Measurements from ENCODE around the gene ETV6.
"Not testable (repeated sequence)": the region's sequence is repeated elsewhere in the genome, so short reads cannot be mapped to it uniquely, and the experiment has no call there.

Gene ETV6

GRCh38 chr12:11663130-11663529 lies 13.7 kb downstream of the ETV6 start:
- H3K4me3 ChIP-seq = no peak overlapping the region
- H3K27ac ChIP-seq = no peak overlapping the region

- no peak overlapping the region for H3K4me3 ChIP-seq
These were observed 14.6 kb downstream of the ETV6 start for GRCh38 chr12:11664101-11664500.

GRCh38 chr12:11666131-11667050 lies 16.9 kb downstream of the ETV6 start:
- Histone ChIP-seq H3K4me3 (no peak overlapping the region), H3K27ac (peak overlapping the region in 6 of 21 experiments; percentile 0 to 55 (median 14))

More at GRCh38 chr12:11664101-11664500, 14.6 kb downstream of the ETV6 start:
- no peak overlapping the region for H3K27ac ChIP-seq

- no peak overlapping the region for H3K4me3 ChIP-seq
- no peak overlapping the region for H3K27ac ChIP-seq
These were observed 17.7 kb downstream of the ETV6 start for GRCh38 chr12:11667171-11667570.

GRCh38 chr12:11668611-11669010 lies 19.1 kb downstream of the ETV6 start:
- H3K27ac ChIP-seq = no peak overlapping the region

GRCh38 chr12:11669348-11669747 lies 19.9 kb downstream of the ETV6 start:
- Histone ChIP-seq H3K27ac (no peak overlapping the region), H3K4me3 (no peak overlapping the region)

More at GRCh38 chr12:11668611-11669010, 19.1 kb downstream of the ETV6 start:
- H3K4me3 ChIP-seq = no peak overlapping the region

- H3K4me3 ChIP-seq = no peak overlapping the region
- H3K27ac ChIP-seq = peak overlapping the region in 5 of 21 experiments; percentile 24 to 46 (median 35)
These were observed 23.1 kb downstream of the ETV6 start for GRCh38 chr12:11672256-11673191.

GRCh38 chr12:11673666-11674461 lies 24.4 kb downstream of the ETV6 start:
- Histone ChIP-seq H3K27ac (peak overlapping the region in 4 of 21 experiments; percentile 11 to 53 (median 35)), H3K4me3 (no peak overlapping the region)

- H3K27ac ChIP-seq = peak overlapping the region in 3 of 21 experiments; percentile 8 to 53 (median 46)
- H3K4me3 ChIP-seq = no peak overlapping the region
These were observed 25.5 kb downstream of the ETV6 start for GRCh38 chr12:11674894-11675390.

- Histone ChIP-seq H3K4me3 (no peak overlapping the region), H3K27ac (peak overlapping the region in 5 of 21 experiments; percentile 14 to 57 (median 46))
These were observed 26.6 kb downstream of the ETV6 start for GRCh38 chr12:11676052-11676451.

- peak overlapping the region in 1 of 21 experiments; percentile 13 for H3K27ac ChIP-seq
- H3K4me3 ChIP-seq = no peak overlapping the region
These were observed 27.6 kb downstream of the ETV6 start for GRCh38 chr12:11677093-11677492.

- no peak overlapping the region for H3K27ac ChIP-seq
These were observed 28.3 kb downstream of the ETV6 start for GRCh38 chr12:11677752-11678151.

GRCh38 chr12:11678781-11679180 lies 29.3 kb downstream of the ETV6 start:
- H3K27ac ChIP-seq = no peak overlapping the region
- no peak overlapping the region for H3K4me3 ChIP-seq

More at GRCh38 chr12:11677752-11678151, 28.3 kb downstream of the ETV6 start:
- no peak overlapping the region for H3K4me3 ChIP-seq

GRCh38 chr12:11681207-11681606 lies 31.7 kb downstream of the ETV6 start:
- H3K27ac ChIP-seq = no peak overlapping the region
- no peak overlapping the region for H3K4me3 ChIP-seq

GRCh38 chr12:11681695-11682094 lies 32.2 kb downstream of the ETV6 start:
- not testable (repeated sequence) for H3K4me3 ChIP-seq

GRCh38 chr12:11684393-11684792 lies 34.9 kb downstream of the ETV6 start:
- Histone ChIP-seq H3K27ac (no peak overlapping the region), H3K4me3 (no peak overlapping the region)

More at GRCh38 chr12:11681695-11682094, 32.2 kb downstream of the ETV6 start:
- H3K27ac ChIP-seq = not testable (repeated sequence)

GRCh38 chr12:11684811-11685210 lies 35.3 kb downstream of the ETV6 start:
- no peak overlapping the region for H3K27ac ChIP-seq
- no peak overlapping the region for H3K4me3 ChIP-seq

GRCh38 chr12:11685316-11685715 lies 35.8 kb downstream of the ETV6 start:
- no peak overlapping the region for H3K27ac ChIP-seq
- H3K4me3 ChIP-seq = no peak overlapping the region

GRCh38 chr12:11685716-11686115 lies 36.2 kb downstream of the ETV6 start:
- no peak overlapping the region for H3K4me3 ChIP-seq
- no peak overlapping the region for H3K27ac ChIP-seq
